ENCODE results near the gene NXPH4. TPM values are rescaled to one million over a fixed set of nuclear protein-coding genes. Genes with fewer than 3 reads are reported as not detected.

NXPH4 gene
- total RNA-seq, 4 donors from 2014 or later: 18.4 to 21.3 (median 19.9) TPM

GRCh38 chr12:57205931-57206330 lies 10.7 kb upstream of the NXPH4 start:
- intact Hi-C loops (cut with DNase I; ENCODE audit: low total_unique reads): no loop called here
- no peak overlapping the region for H3K4me3 ChIP-seq (ENCODE audit: low read depth, poor library complexity, severe bottlenecking)
- WGBS, 2 donors: 79 to 82% methylated on average over 7 of the region's 7 CpGs
- DNase-seq (ENCODE audit: low spot score in 2 of 2): no peak
- TF ChIP-seq CTCF (IDR thresholded peaks at IDR 0.05) (no peak), POLR2A (IDR thresholded peaks at IDR 0.05) (no peak)

- TF ChIP-seq POLR2A (IDR thresholded peaks at IDR 0.05) (no peak), CTCF (IDR thresholded peaks at IDR 0.05) (no peak)
- intact Hi-C loops (cut with DNase I; ENCODE audit: low total_unique reads): no loop called here
These were observed 8.6 kb upstream of the NXPH4 start for GRCh38 chr12:57207731-57208630.

GRCh38 chr12:57208631-57209282 lies 7.8 kb upstream of the NXPH4 start:
- no peak for TF ChIP-seq POLR2A (IDR thresholded peaks at IDR 0.05)
- no peak for TF ChIP-seq CTCF (IDR thresholded peaks at IDR 0.05)
- H3K4me3 ChIP-seq (ENCODE audit: low read depth, poor library complexity, severe bottlenecking): no peak overlapping the region
- 76 to 78% methylated on average over 20 to 22 of the region's 22 CpGs for WGBS, 2 donors
- intact Hi-C loops (cut with DNase I; ENCODE audit: low total_unique reads): no loop called here
- DNase-seq (ENCODE audit: low spot score in 2 of 2): no peak

More at GRCh38 chr12:57207731-57208630, 8.6 kb upstream of the NXPH4 start:
- no peak overlapping the region for H3K4me3 ChIP-seq (ENCODE audit: low read depth, poor library complexity, severe bottlenecking)
- DNase-seq (ENCODE audit: low spot score in 2 of 2): no peak
- WGBS, 2 donors: 84 to 89% methylated on average over 26 to 28 of the region's 29 CpGs

GRCh38 chr12:57209916-57210315 lies 6.7 kb upstream of the NXPH4 start:
- TF ChIP-seq CTCF (IDR thresholded peaks at IDR 0.05) (no peak), POLR2A (IDR thresholded peaks at IDR 0.05) (no peak)
- WGBS, 2 donors: 76 to 84% methylated on average over 8 of the region's 8 CpGs
- intact Hi-C loops (cut with DNase I; ENCODE audit: low total_unique reads): no loop called here
- H3K4me3 ChIP-seq (ENCODE audit: low read depth, poor library complexity, severe bottlenecking): no peak overlapping the region
- no peak for DNase-seq (ENCODE audit: low spot score in 2 of 2)

- WGBS, 2 donors: 78 to 86% methylated on average over 15 of the region's 15 CpGs
- H3K4me3 ChIP-seq (ENCODE audit: low read depth, poor library complexity, severe bottlenecking): no peak overlapping the region
- intact Hi-C loops (cut with DNase I; ENCODE audit: low total_unique reads): no loop called here
- DNase-seq (ENCODE audit: low spot score in 2 of 2): no peak
- TF ChIP-seq CTCF (IDR thresholded peaks at IDR 0.05): no peak
- no peak for TF ChIP-seq POLR2A (IDR thresholded peaks at IDR 0.05)
These were observed 6.1 kb upstream of the NXPH4 start for GRCh38 chr12:57210461-57210860.
